ENCODE measurements around the gene CREB5.

CREB5 gene

GRCh38 chr7:28517206-28517605 is 104.9 kb downstream of the CREB5 start:
- Histone ChIP-seq H3K27ac (no peak overlapping the region), H3K36me3 (ENCODE audit: insufficient read depth) (no peaks in the 10 kb centered on the region), H3K4me2 (no peak overlapping the region), H3K27me3 (ENCODE audit: insufficient read depth, low read depth) (no peaks in the 10 kb centered on the region), H3K4me3 (IDR thresholded peaks at IDR 0.05; ENCODE audit: insufficient read depth, low read depth, low read length) (no peak overlapping the region), H4K20me1 (ENCODE audit: insufficient read depth) (no peaks in the 10 kb centered on the region), H2AFZ (ENCODE audit: low read depth) (no peak overlapping the region), H3K9ac (no peak overlapping the region), H3K4me1 (ENCODE audit: low read depth, poor library complexity, severe bottlenecking) (peaks cover 12% of the 10 kb centered on the region), H3K79me2 (ENCODE audit: insufficient read depth, low read depth) (no peaks in the 10 kb centered on the region)
- TF ChIP-seq CTCF (conservative IDR thresholded peaks at IDR 0.05; ENCODE audit: low read depth, low read length): no peak

GRCh38 chr7:28517606-28518005 is 105.3 kb downstream of the CREB5 start:
- H3K9ac ChIP-seq: no peak overlapping the region
- no peak overlapping the region for H2AFZ ChIP-seq (ENCODE audit: low read depth)
- H3K27me3 ChIP-seq (ENCODE audit: insufficient read depth, low read depth): no peaks in the 10 kb centered on the region
- no peak for TF ChIP-seq CTCF (conservative IDR thresholded peaks at IDR 0.05; ENCODE audit: low read depth, low read length)
- H4K20me1 ChIP-seq (ENCODE audit: insufficient read depth): no peaks in the 10 kb centered on the region
- H3K4me3 ChIP-seq (IDR thresholded peaks at IDR 0.05; ENCODE audit: insufficient read depth, low read depth, low read length): no peak overlapping the region
- no peaks in the 10 kb centered on the region for H3K79me2 ChIP-seq (ENCODE audit: insufficient read depth, low read depth)
- no peak overlapping the region for H3K4me2 ChIP-seq
- no peak overlapping the region for H3K27ac ChIP-seq
- H3K4me1 ChIP-seq (ENCODE audit: low read depth, poor library complexity, severe bottlenecking): peaks cover 12% of the 10 kb centered on the region
- no peaks in the 10 kb centered on the region for H3K36me3 ChIP-seq (ENCODE audit: insufficient read depth)

- no peaks in the 10 kb centered on the region for H3K36me3 ChIP-seq (ENCODE audit: insufficient read depth)
- H2AFZ ChIP-seq (ENCODE audit: low read depth): no peak overlapping the region
- no peak overlapping the region for H3K4me3 ChIP-seq (IDR thresholded peaks at IDR 0.05; ENCODE audit: insufficient read depth, low read depth, low read length)
- TF ChIP-seq CTCF (conservative IDR thresholded peaks at IDR 0.05; ENCODE audit: low read depth, low read length): no peak
- no peak overlapping the region for H3K4me2 ChIP-seq
- no peak overlapping the region for H3K27ac ChIP-seq
- H3K79me2 ChIP-seq (ENCODE audit: insufficient read depth, low read depth): no peaks in the 10 kb centered on the region
- no peaks in the 10 kb centered on the region for H3K27me3 ChIP-seq (ENCODE audit: insufficient read depth, low read depth)
- no peaks in the 10 kb centered on the region for H4K20me1 ChIP-seq (ENCODE audit: insufficient read depth)
- H3K4me1 ChIP-seq (ENCODE audit: low read depth, poor library complexity, severe bottlenecking): peaks cover 12% of the 10 kb centered on the region
- H3K9ac ChIP-seq: no peak overlapping the region
These were observed 108.0 kb downstream of the CREB5 start for GRCh38 chr7:28520074-28521015.

- TF ChIP-seq CTCF (conservative IDR thresholded peaks at IDR 0.05; ENCODE audit: low read depth, low read length): no peak
- no peaks in the 10 kb centered on the region for H3K36me3 ChIP-seq (ENCODE audit: insufficient read depth)
- no peaks in the 10 kb centered on the region for H3K79me2 ChIP-seq (ENCODE audit: insufficient read depth, low read depth)
- H3K4me3 ChIP-seq (IDR thresholded peaks at IDR 0.05; ENCODE audit: insufficient read depth, low read depth, low read length): no peak overlapping the region
- H3K4me1 ChIP-seq (ENCODE audit: low read depth, poor library complexity, severe bottlenecking): no peaks in the 10 kb centered on the region
- H3K27me3 ChIP-seq (ENCODE audit: insufficient read depth, low read depth): no peaks in the 10 kb centered on the region
- H2AFZ ChIP-seq (ENCODE audit: low read depth): no peak overlapping the region
- no peaks in the 10 kb centered on the region for H4K20me1 ChIP-seq (ENCODE audit: insufficient read depth)
- no peak overlapping the region for H3K9ac ChIP-seq
- no peak overlapping the region for H3K4me2 ChIP-seq
- H3K27ac ChIP-seq: no peak overlapping the region
These were observed 112.7 kb downstream of the CREB5 start for GRCh38 chr7:28524978-28525377.
